ENCODE data around the gene TUBB4B.
"Not testable (repeated sequence)": the region's sequence is repeated elsewhere in the genome, so short reads cannot be mapped to it uniquely, and the experiment has no call there.

- not testable (repeated sequence) for TF ChIP-seq POLR2AphosphoS5 (IDR thresholded peaks at IDR 0.05; ENCODE audit: low read depth, low read length); POLR2A (IDR thresholded peaks at IDR 0.05; ENCODE audit: low read depth, low read length); TAF1 (IDR thresholded peaks at IDR 0.05; ENCODE audit: borderline replicate concordance, low read depth, low read length)
These were observed 2.2 kb downstream of the TUBB4B start for GRCh38 chr9:137243266-137243625.
